ENCODE data around the gene CAPZA2. TPM values are rescaled to one million over a fixed set of nuclear protein-coding genes. Genes with fewer than 3 reads are reported as not detected.

Gene CAPZA2
- total and polyA plus RNA-seq, 4 experiments from 2014 or later: 112 to 307 (median 143) TPM

GRCh38 chr7:116859323-116859722, 3.1 kb upstream of the CAPZA2 start:
- H3K27ac ChIP-seq (ENCODE audit: low read depth, low read length): no peak overlapping the region
- H3K4me3 ChIP-seq (ENCODE audit: low read length in 2 of 2): no peak overlapping the region
- ChIA-PET CTCF (ENCODE audit: partially characterized antibody) (no interaction called here), POLR2A (ENCODE audit: partially characterized antibody) (no interaction called here)
- Mint-ChIP-seq H3K4me3 (peak overlapping the region in 1 of 8 donors; percentile 58), H3K27ac (peak overlapping the region in 4 of 7 donors; percentile 15 to 75 (median 48)), H3K4me1 (peaks cover 22 to 28% (median 25%) of the 10 kb centered on the region in 4 donors), H3K27me3 (peaks cover 6 to 8% of the 10 kb centered on the region in 2 donors), H3K36me3 (peaks cover 0 to 5% of the 10 kb centered on the region in 2 donors), H3K9me3 (peaks cover 0 to 2% (median 0%) of the 10 kb centered on the region in 8 donors)
- no peaks in the 10 kb centered on the region for H3K9me3 ChIP-seq (ENCODE audit: control insufficient read depth in 1 of 2, low read length in 2 of 2)
- DNase-seq: peak in 4 of 5 donors; percentile 15 to 39 (median 24)
- H3K36me3 ChIP-seq (ENCODE audit: insufficient read depth, low read length): no peaks in the 10 kb centered on the region
- intact Hi-C loops (cut with micrococcal nuclease): no loop called here
- no peaks in the 10 kb centered on the region for H3K27me3 ChIP-seq (ENCODE audit: insufficient read depth, low read length)
- peaks cover 19% of the 10 kb centered on the region for H3K4me1 ChIP-seq (ENCODE audit: insufficient read depth, low read length)

GRCh38 chr7:116861717-116862116, 670 bp upstream of the CAPZA2 start:
- intact Hi-C loops (cut with micrococcal nuclease): loop anchor here (1.0 to 10.0 kb wide), 4 partner anchors 92 to 1323 kb away; partner anchors contain the start of genes CAV1, LSM8, ST7 and TES

DNA sequence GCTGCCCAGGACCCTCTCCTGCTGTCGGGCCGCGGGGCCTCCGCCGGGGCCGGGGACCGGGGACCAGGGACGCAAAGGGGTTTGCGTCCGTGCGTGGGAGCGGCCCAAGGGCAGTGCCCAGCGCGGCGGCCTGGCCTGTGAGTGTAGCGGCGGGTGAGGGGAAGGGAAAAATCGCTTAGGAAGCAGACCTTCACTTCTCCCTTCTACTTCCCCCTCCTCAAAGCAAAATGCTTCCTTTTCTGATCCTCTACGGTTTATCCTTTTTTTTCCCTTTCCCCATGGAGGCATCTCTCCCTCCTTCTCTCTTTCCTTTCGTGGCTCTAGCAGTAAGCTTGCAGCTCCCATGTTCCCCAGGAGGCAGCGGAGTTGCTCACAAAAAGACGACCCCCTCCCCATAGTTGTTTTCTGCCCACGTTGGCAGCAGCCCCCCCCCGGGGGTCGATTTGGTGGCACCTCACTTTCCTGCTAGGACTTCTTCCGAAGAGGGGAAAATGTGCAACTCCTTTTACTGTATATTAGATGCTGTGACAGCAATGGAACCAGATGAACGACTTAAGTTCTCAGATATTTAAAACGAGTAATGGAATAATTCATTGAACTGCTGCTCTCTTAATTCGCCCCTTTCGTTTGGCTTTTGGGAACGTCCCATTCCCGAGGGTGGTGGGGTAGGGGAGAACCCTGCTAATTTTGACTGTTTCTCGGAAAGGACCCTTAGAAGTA, 724 bp downstream of the CAPZA2 start:
- Mint-ChIP-seq H3K4me3 (peak overlapping the region; percentile 93 to 99 (median 97)), H3K4me1 (peaks cover 36 to 63% (median 51%) of the 10 kb centered on the region in 4 donors), H3K9me3 (peaks cover 0 to 2% (median 0%) of the 10 kb centered on the region in 8 donors), H3K36me3 (peaks cover 0 to 7% of the 10 kb centered on the region in 2 donors), H3K27ac (peak overlapping the region; percentile 83 to 98 (median 97)), H3K27me3 (peaks cover 0 to 4% of the 10 kb centered on the region in 2 donors)
- peak overlapping the region; percentile 72 to 81 for H3K4me3 ChIP-seq (ENCODE audit: low read length in 2 of 2)
- H3K27ac ChIP-seq (ENCODE audit: low read depth, low read length): peak overlapping the region; percentile 80
- H3K4me1 ChIP-seq (ENCODE audit: insufficient read depth, low read length): peaks cover 54% of the 10 kb centered on the region
- ChIA-PET CTCF (ENCODE audit: partially characterized antibody) (no interaction called here), POLR2A (ENCODE audit: partially characterized antibody) (no interaction called here)
- intact Hi-C loops (cut with micrococcal nuclease): loop anchor here (1.0 to 10.0 kb wide), 4 partner anchors 90 to 1321 kb away; partner anchors contain the start of genes CAV1, LSM8, ST7 and TES
- no peaks in the 10 kb centered on the region for H3K9me3 ChIP-seq (ENCODE audit: control insufficient read depth in 1 of 2, low read length in 2 of 2)
- no peaks in the 10 kb centered on the region for H3K36me3 ChIP-seq (ENCODE audit: insufficient read depth, low read length)
- peak in 4 of 5 donors; percentile 4 to 16 (median 9) for DNase-seq
- H3K27me3 ChIP-seq (ENCODE audit: insufficient read depth, low read length): no peaks in the 10 kb centered on the region

More at GRCh38 chr7:116861717-116862116, 670 bp upstream of the CAPZA2 start:
- H3K9me3 ChIP-seq (ENCODE audit: control insufficient read depth in 1 of 2, low read length in 2 of 2): no peaks in the 10 kb centered on the region
- peaks cover 0 to 2% (median 0%) of the 10 kb centered on the region in 8 donors for H3K9me3 Mint-ChIP-seq
- no peak overlapping the region for H3K27ac ChIP-seq (ENCODE audit: low read depth, low read length)
- H3K4me3 Mint-ChIP-seq: peak overlapping the region; percentile 63 to 97 (median 85)
- H3K4me3 ChIP-seq (ENCODE audit: low read length in 2 of 2): peak overlapping the region in 1 of 2 donors; percentile 18
- DNase-seq: no peak
- H3K36me3 Mint-ChIP-seq: peaks cover 0 to 5% of the 10 kb centered on the region in 2 donors
- POLR2A ChIA-PET (ENCODE audit: partially characterized antibody): interaction anchor here (1.0 to 1.7 kb wide), 3 partner anchors 9 to 270 kb away, joined by 4 to 5 read pairs (median 4); partner anchors contain the start of gene ST7
- H3K27me3 ChIP-seq (ENCODE audit: insufficient read depth, low read length): no peaks in the 10 kb centered on the region
- peaks cover 2 to 8% of the 10 kb centered on the region in 2 donors for H3K27me3 Mint-ChIP-seq
- H3K36me3 ChIP-seq (ENCODE audit: insufficient read depth, low read length): no peaks in the 10 kb centered on the region
- peaks cover 40% of the 10 kb centered on the region for H3K4me1 ChIP-seq (ENCODE audit: insufficient read depth, low read length)
- peak overlapping the region; percentile 40 to 96 (median 76) for H3K27ac Mint-ChIP-seq
- CTCF ChIA-PET (ENCODE audit: partially characterized antibody): interaction anchor here (0.7 to 1.3 kb wide), 4 partner anchors 9 to 150 kb away, joined by 3 to 6 read pairs (median 3); no protein-coding TSS in a partner anchor
- peaks cover 26 to 49% (median 40%) of the 10 kb centered on the region in 4 donors for H3K4me1 Mint-ChIP-seq

- no peaks in the 10 kb centered on the region for H3K27me3 ChIP-seq (ENCODE audit: insufficient read depth, low read length)
- peaks cover 63% of the 10 kb centered on the region for H3K4me1 ChIP-seq (ENCODE audit: insufficient read depth, low read length)
- intact Hi-C loops (cut with micrococcal nuclease): loop anchor here (2.0 to 10.0 kb wide), 2 partner anchors 339 to 653 kb away; partner anchors contain the start of genes CAV1 and TES
- Mint-ChIP-seq H3K27me3 (peaks cover 0 to 4% of the 10 kb centered on the region in 2 donors), H3K4me1 (peaks cover 39 to 65% (median 55%) of the 10 kb centered on the region in 4 donors), H3K4me3 (peak overlapping the region; percentile 93 to 99 (median 97)), H3K27ac (peak overlapping the region; percentile 83 to 98 (median 97)), H3K36me3 (peaks cover 0 to 7% of the 10 kb centered on the region in 2 donors), H3K9me3 (peaks cover 0 to 2% (median 0%) of the 10 kb centered on the region in 8 donors)
- no peak for DNase-seq
- POLR2A ChIA-PET (ENCODE audit: partially characterized antibody): no interaction called here
- CTCF ChIA-PET (ENCODE audit: partially characterized antibody): interaction anchor here (1.3 kb wide), 1 partner anchor 68 kb away, joined by 3 read pairs; no protein-coding TSS in a partner anchor
- H3K27ac ChIP-seq (ENCODE audit: low read depth, low read length): no peak overlapping the region
- peak overlapping the region; percentile 72 to 81 for H3K4me3 ChIP-seq (ENCODE audit: low read length in 2 of 2)
- no peaks in the 10 kb centered on the region for H3K9me3 ChIP-seq (ENCODE audit: control insufficient read depth in 1 of 2, low read length in 2 of 2)
- H3K36me3 ChIP-seq (ENCODE audit: insufficient read depth, low read length): no peaks in the 10 kb centered on the region
Measured at GRCh38 chr7:116863936-116864500, 1.6 kb downstream of the CAPZA2 start.

GRCh38 chr7:116871061-116871700, 8.8 kb downstream of the CAPZA2 start:
- Histone ChIP-seq H3K4me3 (ENCODE audit: low read length in 2 of 2) (no peak overlapping the region), H3K36me3 (ENCODE audit: insufficient read depth, low read length) (no peaks in the 10 kb centered on the region), H3K9me3 (ENCODE audit: control insufficient read depth in 1 of 2, low read length in 2 of 2) (no peaks in the 10 kb centered on the region), H3K4me1 (ENCODE audit: insufficient read depth, low read length) (peaks cover 85% of the 10 kb centered on the region), H3K27me3 (ENCODE audit: insufficient read depth, low read length) (no peaks in the 10 kb centered on the region), H3K27ac (ENCODE audit: low read depth, low read length) (no peak overlapping the region)
- no peaks in the 10 kb centered on the region for H3K27me3 Mint-ChIP-seq
- peaks cover 63 to 79% (median 72%) of the 10 kb centered on the region in 4 donors for H3K4me1 Mint-ChIP-seq
- H3K4me3 Mint-ChIP-seq: peak overlapping the region in 5 of 8 donors; percentile 16 to 57 (median 32)
- intact Hi-C loops (cut with micrococcal nuclease): no loop called here
- H3K27ac Mint-ChIP-seq: peak overlapping the region in 2 of 7 donors; percentile 54 to 66
- ChIA-PET CTCF (ENCODE audit: partially characterized antibody) (interaction anchor here (0.6 kb wide), 1 partner anchor 75 kb away, joined by 3 read pairs; no protein-coding TSS in a partner anchor), POLR2A (ENCODE audit: partially characterized antibody) (interaction anchor here (1.8 kb wide), 1 partner anchor 10 kb away, joined by 4 read pairs; no protein-coding TSS in a partner anchor)
- peaks cover 9 to 14% of the 10 kb centered on the region in 2 donors for H3K36me3 Mint-ChIP-seq
- no peak for DNase-seq
- no peaks in the 10 kb centered on the region for H3K9me3 Mint-ChIP-seq

DNA sequence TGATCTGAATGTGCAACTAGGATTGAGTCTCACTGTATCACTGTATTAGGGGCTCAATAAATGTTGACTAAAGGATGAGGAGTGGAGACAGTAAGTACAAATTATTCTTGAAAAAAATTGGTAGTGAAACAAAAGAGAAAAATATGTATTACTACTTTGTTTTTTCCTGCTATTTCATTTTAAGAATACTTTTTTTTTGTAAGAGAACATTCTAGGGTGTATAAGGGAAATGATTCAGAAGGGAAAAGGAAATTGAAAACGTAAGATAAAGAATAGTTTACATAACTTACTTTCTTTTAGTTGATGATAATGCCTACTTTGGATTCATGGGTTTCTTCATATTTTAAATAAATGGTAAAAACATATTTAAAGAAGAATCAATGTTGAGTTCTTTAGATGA, 9.6 kb downstream of the CAPZA2 start:
- no peak overlapping the region for H3K4me3 ChIP-seq (ENCODE audit: low read length in 2 of 2)
- no peaks in the 10 kb centered on the region for H3K27me3 ChIP-seq (ENCODE audit: insufficient read depth, low read length)
- Mint-ChIP-seq H3K27ac (peak overlapping the region in 5 of 7 donors; percentile 20 to 86 (median 69)), H3K4me3 (peak overlapping the region in 7 of 8 donors; percentile 0 to 57 (median 32)), H3K4me1 (peaks cover 58 to 72% (median 66%) of the 10 kb centered on the region in 4 donors), H3K9me3 (no peaks in the 10 kb centered on the region), H3K27me3 (no peaks in the 10 kb centered on the region), H3K36me3 (peaks cover 9 to 14% of the 10 kb centered on the region in 2 donors)
- intact Hi-C loops (cut with micrococcal nuclease): no loop called here
- ChIA-PET POLR2A (ENCODE audit: partially characterized antibody) (no interaction called here), CTCF (ENCODE audit: partially characterized antibody) (no interaction called here)
- peaks cover 86% of the 10 kb centered on the region for H3K4me1 ChIP-seq (ENCODE audit: insufficient read depth, low read length)
- no peak overlapping the region for H3K27ac ChIP-seq (ENCODE audit: low read depth, low read length)
- no peaks in the 10 kb centered on the region for H3K36me3 ChIP-seq (ENCODE audit: insufficient read depth, low read length)
- DNase-seq: no peak
- H3K9me3 ChIP-seq (ENCODE audit: control insufficient read depth in 1 of 2, low read length in 2 of 2): no peaks in the 10 kb centered on the region
